OCI-LY1 (cell line): ENCODE measurements around the gene CCBE1.

Experiments used
- EZH2 ChIP-seq: fragments of 200-600 bp; sonication (generic), shearing (Covaris generic); IDR thresholded peaks from 2 replicates; pipeline ENCODE4 v1.8.0; 2017; ENCODE audit warnings: borderline replicate concordance, mixed run types, mild to moderate bottlenecking, antibody characterized with exemption, low read length, moderate library complexity, mixed read lengths
- TF ChIP-seq, protein P1 (sequence below): fragments of 200-600 bp; sonication (generic), shearing (Covaris generic); IDR thresholded peaks from 2 replicates; pipeline ENCODE4 v1.5.1; 2017; ENCODE audit warnings: mild to moderate bottlenecking, antibody characterized with exemption, low read length, moderate library complexity, mixed read lengths

GRCh38 chr18:59728816-59729215 lies 31.6 kb upstream of the CCBE1 start:
- no peak for TF ChIP-seq EZH2
- TF ChIP-seq, protein P1, sequence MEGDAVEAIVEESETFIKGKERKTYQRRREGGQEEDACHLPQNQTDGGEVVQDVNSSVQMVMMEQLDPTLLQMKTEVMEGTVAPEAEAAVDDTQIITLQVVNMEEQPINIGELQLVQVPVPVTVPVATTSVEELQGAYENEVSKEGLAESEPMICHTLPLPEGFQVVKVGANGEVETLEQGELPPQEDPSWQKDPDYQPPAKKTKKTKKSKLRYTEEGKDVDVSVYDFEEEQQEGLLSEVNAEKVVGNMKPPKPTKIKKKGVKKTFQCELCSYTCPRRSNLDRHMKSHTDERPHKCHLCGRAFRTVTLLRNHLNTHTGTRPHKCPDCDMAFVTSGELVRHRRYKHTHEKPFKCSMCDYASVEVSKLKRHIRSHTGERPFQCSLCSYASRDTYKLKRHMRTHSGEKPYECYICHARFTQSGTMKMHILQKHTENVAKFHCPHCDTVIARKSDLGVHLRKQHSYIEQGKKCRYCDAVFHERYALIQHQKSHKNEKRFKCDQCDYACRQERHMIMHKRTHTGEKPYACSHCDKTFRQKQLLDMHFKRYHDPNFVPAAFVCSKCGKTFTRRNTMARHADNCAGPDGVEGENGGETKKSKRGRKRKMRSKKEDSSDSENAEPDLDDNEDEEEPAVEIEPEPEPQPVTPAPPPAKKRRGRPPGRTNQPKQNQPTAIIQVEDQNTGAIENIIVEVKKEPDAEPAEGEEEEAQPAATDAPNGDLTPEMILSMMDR = no peak
